ENCODE measurements around the gene LRRC71. TPM values are rescaled to one million over a fixed set of nuclear protein-coding genes. Genes with fewer than 3 reads are reported as not detected.

LRRC71 gene
- total RNA-seq, 1 donor from 2014 or later = 0.23 TPM

GRCh38 chr1:156927215-156928042 lies 7.0 kb downstream of the LRRC71 start:
- DNase-seq (ENCODE audit: low spot score) = peak; percentile 62

DNA sequence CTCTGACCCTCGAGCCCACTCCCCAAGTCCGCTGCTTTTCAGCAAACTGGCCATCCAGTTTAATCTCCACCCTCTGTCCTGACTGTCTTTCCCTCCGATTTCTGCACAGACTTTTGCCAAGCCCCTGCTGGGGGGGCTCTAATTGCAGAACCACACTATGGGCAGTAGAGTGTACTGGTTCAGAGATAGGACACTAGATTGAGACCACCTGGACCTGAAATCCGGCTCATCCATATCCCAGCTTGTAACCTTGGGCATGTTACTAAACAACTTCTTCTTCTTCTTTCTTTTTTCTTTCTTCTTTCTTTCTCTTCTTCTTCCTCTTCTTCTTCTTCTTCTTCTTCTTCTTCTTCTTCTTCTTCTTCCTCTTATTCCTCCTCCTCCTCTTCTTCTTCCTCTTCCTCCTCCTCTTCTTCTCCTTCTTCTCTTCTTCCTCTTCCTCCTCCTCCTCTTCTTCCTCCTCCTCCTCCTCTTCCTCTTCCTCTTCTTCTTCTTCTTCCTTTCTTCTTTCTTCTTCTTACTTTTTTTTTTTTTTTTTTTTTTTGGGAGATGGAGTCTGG lies 7.7 kb downstream of the LRRC71 start:
- DNase-seq (ENCODE audit: low spot score) = no peak

DNA sequence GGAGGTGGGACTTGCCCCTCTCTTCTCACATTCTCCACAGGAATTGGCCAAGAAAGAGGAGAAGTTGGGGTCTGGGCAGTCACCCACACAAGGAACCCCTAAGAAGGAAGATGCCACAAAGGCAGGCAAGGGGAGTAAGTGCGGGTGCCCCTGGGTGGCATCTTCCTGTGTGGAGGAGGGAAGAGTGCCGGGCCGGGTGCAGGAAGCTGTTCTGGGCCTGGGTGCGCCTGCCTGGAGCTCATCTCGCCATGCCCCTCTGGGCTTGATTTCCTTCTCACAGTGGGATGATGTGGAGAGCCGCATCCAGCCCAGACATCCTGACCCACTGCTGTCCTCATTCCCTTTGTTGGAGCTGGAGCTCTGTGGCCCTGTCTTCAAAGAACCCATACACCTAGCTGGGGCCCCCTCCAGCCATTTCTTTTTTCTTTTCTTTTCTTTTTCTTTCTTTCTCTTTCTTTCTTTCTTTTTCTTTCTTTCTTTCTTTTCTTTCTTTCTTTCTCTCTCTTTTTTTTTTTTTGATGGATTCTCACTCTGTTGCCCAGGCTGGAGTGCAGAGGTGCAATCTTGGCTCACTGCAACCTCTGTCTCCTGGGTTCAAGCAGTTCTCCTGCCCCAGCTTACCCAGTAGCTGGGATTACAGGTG lies 9.3 kb downstream of the LRRC71 start:
- DNase-seq (ENCODE audit: low spot score) = no peak

- DNase-seq (ENCODE audit: low spot score) = no peak
Measured at GRCh38 chr1:156930483-156930882, 10.1 kb downstream of the LRRC71 start.

DNA sequence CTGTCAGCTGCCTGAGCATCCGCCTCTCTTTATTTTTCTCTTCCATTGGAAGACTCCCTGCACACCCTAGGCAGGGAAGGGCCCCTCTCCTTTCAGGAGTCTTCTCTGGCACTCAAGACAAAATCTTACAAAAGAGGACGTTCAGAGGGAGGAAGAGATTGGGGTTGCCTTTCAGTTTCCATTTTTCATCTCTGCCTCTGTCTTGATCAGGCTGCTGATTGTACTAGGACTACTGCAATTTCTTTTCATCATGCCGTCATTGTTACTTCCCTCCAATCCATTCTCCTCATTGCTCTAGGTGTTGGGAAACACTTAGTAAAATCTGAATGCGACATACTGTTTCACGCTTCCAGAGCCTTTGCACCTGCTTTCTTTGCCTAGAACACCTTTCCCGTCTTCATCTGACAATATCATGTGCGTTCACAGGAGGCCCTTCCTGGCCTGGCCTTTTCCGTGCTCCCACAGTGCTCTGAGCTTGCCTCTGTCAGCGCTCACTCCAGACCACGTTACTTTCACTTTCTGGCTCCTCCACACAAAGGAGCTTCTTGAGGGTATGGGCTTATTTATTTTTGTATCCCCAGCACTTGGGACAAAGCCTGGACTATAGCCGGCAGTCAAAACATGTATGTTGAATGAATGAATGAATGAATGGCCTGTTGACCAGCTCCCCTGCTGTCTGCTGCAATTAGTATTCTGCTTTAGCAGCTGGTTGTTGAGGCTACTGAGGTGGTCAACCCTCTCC lies 10.9 kb downstream of the LRRC71 start:
- no peak for DNase-seq (ENCODE audit: low spot score)

GRCh38 chr1:156931974-156932710 lies 11.7 kb downstream of the LRRC71 start:
- DNase-seq (ENCODE audit: low spot score) = no peak

DNA sequence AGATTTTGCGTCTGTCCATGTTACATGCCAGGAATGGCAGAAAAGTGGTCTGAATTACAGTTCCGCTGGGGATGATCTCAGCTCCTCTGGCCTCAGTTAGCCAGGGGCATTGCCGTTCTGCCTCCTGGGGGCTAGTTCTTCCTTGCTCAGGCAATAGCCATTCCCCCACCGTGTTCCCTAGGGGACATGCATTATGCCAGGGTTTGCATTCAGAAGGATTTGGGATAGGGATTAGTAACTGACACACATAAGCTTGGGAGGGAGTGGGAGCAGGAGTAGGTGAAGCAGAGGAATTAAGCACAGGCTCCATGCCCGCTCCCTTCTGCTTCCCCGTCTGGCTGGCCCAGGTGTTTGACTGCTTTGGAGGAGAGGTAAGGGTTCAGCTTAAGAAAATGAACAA lies 12.7 kb downstream of the LRRC71 start:
- no peak for DNase-seq (ENCODE audit: low spot score)

GRCh38 chr1:156935505-156936128 lies 15.2 kb downstream of the LRRC71 start:
- no peak for DNase-seq (ENCODE audit: low spot score)

DNA sequence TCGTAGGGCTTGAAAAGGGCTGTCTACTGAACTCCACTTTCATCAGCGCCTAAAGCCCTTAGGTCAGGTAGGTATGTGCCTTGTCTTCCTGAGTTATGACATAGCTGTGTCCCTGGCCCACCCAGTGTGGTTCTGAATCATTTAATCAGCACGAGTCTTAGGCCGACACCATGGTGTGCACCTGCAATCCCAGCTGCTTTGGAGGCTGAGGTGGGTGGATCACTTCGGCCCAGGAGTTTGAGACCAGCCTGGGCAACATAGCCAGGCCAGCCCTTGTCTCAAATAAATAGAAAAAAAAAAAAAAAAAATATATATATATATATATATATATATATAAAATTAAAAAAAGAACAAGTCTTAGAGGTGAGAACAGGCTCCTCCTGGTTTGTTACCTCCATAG lies 15.8 kb downstream of the LRRC71 start:
- DNase-seq (ENCODE audit: low spot score) = no peak

GRCh38 chr1:156936721-156937220 lies 16.3 kb downstream of the LRRC71 start:
- no peak for DNase-seq (ENCODE audit: low spot score)

GRCh38 chr1:156937883-156938282 lies 17.5 kb downstream of the LRRC71 start:
- DNase-seq (ENCODE audit: low spot score) = no peak

DNA sequence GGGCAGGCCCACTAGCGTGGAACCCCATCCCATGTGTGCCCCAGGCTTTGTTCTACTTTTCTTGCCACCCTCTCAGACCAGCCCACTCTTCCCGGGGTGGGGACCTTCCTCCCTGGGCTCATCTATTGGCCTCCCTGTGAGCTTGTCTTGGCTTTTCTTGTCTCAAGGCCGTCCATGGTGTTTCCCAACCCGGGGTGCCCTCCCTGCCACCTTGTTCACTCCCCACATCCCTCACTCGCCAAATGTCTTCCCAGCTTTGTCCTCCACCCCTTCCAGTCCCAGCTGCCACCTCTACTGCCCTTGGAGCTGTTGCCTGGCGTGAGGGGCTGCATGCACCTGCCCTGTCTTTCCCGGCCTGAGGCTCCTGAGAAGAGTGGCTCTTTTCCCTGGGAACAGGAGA lies 18.4 kb downstream of the LRRC71 start:
- DNase-seq (ENCODE audit: low spot score) = no peak

- DNase-seq (ENCODE audit: low spot score) = no peak
Measured at GRCh38 chr1:156939786-156940334, 19.4 kb downstream of the LRRC71 start.

DNA sequence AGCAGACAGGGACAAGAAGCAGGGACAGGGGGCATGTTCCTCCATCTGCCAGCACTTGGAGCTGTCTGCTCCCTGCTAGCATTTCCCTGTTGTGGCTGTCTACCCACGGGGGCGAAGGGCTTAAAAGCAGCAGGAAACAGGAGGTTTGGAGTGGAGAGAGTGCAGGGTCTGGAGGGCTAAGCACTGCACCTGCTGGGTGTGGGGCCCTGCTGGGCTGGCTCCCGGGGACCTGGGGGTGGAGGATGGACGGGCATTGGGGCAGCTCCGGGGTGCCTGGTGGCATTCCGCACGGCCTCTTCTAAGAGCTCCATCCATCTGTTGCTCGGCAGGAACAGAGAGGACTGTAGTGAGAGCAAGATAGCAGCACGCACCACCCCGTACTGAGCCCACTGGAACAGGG lies 21.2 kb downstream of the LRRC71 start:
- DNase-seq (ENCODE audit: low spot score) = no peak

GRCh38 chr1:156942176-156942575 lies 21.7 kb downstream of the LRRC71 start:
- DNase-seq (ENCODE audit: low spot score) = no peak

GRCh38 chr1:156942576-156942975 lies 22.1 kb downstream of the LRRC71 start:
- DNase-seq (ENCODE audit: low spot score) = no peak

GRCh38 chr1:156943756-156944155 lies 23.3 kb downstream of the LRRC71 start:
- no peak for DNase-seq (ENCODE audit: low spot score)

- DNase-seq (ENCODE audit: low spot score) = no peak
Measured at GRCh38 chr1:156944268-156944667, 23.8 kb downstream of the LRRC71 start.

GRCh38 chr1:156944848-156945247 lies 24.4 kb downstream of the LRRC71 start:
- no peak for DNase-seq (ENCODE audit: low spot score)

GRCh38 chr1:156945881-156946661 lies 25.6 kb downstream of the LRRC71 start:
- no peak for DNase-seq (ENCODE audit: low spot score)

All from mucosa of gallbladder (tissue), 1 donor.